Muscle layer of colon (tissue), 2 donors: ENCODE results near the gene IL16.

Experiments
- H3K27ac ChIP-seq: one replicate; pipeline ENCODE4 v1.7.0; 2013; ENCODE audit warnings: low read depth, mild to moderate bottlenecking, low read length, moderate library complexity
- H3K27me3 ChIP-seq, 2 donors: one replicate each; pipeline ENCODE4 v1.7.0; 2013; ENCODE audit warnings: low read length in 2 of 2, mild to moderate bottlenecking in 2 of 2; ENCODE audit not compliant: insufficient read depth in 2 of 2, control insufficient read depth in 1 of 2
- H3K36me3 ChIP-seq: one replicate; pipeline ENCODE4 v1.7.0; 2013; ENCODE audit warnings: mild to moderate bottlenecking, low read length; ENCODE audit not compliant: insufficient read depth
- H3K4me1 ChIP-seq: one replicate; pipeline ENCODE4 v1.7.0; 2013; ENCODE audit warnings: mild to moderate bottlenecking, low read length; ENCODE audit not compliant: insufficient read depth
- H3K4me3 ChIP-seq, 2 donors: one replicate each; pipeline ENCODE4 v1.7.0; 2013; ENCODE audit warnings: low read length in 2 of 2, low read depth in 1 of 2, mild to moderate bottlenecking in 1 of 2, moderate library complexity in 1 of 2
- H3K9ac ChIP-seq: one replicate; pipeline ENCODE4 v1.7.0; 2013; ENCODE audit warnings: low read length
- H3K9me3 ChIP-seq: one replicate; pipeline ENCODE4 v1.7.0; 2013; ENCODE audit warnings: mild to moderate bottlenecking, low read length
- donor health status: abdominal sarcoma.
- donor health status: Adenocarcinoma of cecum.

Gene IL16

DNA sequence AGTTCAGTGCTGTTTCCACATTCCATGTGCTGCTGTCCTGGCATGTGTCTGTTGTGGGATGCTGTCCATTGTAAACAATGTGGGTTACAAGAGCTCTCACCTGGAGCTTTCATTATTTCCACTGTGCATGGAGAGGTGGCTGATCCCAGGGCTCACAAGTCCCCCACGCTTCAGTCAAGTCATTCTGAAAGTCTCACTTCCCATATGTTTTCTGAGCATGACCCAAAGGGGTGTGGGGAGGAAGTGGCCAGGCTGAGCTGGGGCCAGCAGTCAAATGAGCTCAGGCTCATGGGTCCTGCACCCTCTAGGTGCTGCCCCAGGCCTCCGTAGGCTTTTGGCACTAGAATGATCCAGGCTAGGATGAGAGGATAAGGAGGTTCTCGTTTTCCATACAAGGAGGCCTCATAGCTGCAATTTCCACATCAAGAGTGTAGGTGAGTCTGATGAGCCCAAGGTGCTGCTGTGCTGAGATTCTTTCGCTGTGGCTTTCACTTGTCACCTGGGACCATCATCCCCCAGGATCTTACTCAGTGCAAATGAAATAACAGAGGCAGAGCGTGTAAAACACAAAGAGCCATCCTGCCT lies 105.2 kb downstream of the IL16 start:
- no peak overlapping the region for H3K4me3 ChIP-seq
- H3K9ac ChIP-seq: no peak overlapping the region
- no peak overlapping the region for H3K27ac ChIP-seq
- H3K4me1 ChIP-seq: peaks cover 7% of the 10 kb centered on the region
- peaks cover 12% of the 10 kb centered on the region for H3K36me3 ChIP-seq
- no peaks in the 10 kb centered on the region for H3K9me3 ChIP-seq
- no peaks in the 10 kb centered on the region for H3K27me3 ChIP-seq

DNA sequence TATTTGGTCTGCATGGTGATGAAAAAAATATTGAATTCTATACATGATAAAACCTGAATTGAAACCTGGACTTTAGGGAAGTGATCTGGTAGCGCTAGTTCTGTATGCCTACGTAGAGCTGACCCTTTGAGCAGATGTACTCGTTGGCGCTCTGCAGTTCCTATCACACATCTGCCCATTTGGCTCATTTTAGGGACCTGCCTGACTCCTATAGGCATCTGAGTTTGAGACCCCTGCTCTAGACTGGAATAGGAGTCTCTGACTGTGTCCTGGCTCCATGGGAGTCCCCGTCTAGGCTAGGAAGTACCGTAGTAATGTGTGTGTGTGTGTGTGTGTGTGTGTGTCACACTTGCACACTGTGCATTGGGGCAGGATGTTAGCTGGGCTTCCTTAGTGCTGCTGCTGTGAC lies 106.0 kb downstream of the IL16 start:
- H3K36me3 ChIP-seq: peaks cover 16% of the 10 kb centered on the region
- no peaks in the 10 kb centered on the region for H3K27me3 ChIP-seq
- H3K27ac ChIP-seq: no peak overlapping the region
- H3K9me3 ChIP-seq: no peaks in the 10 kb centered on the region
- H3K4me1 ChIP-seq: peaks cover 7% of the 10 kb centered on the region
- no peak overlapping the region for H3K9ac ChIP-seq
- no peak overlapping the region for H3K4me3 ChIP-seq

DNA sequence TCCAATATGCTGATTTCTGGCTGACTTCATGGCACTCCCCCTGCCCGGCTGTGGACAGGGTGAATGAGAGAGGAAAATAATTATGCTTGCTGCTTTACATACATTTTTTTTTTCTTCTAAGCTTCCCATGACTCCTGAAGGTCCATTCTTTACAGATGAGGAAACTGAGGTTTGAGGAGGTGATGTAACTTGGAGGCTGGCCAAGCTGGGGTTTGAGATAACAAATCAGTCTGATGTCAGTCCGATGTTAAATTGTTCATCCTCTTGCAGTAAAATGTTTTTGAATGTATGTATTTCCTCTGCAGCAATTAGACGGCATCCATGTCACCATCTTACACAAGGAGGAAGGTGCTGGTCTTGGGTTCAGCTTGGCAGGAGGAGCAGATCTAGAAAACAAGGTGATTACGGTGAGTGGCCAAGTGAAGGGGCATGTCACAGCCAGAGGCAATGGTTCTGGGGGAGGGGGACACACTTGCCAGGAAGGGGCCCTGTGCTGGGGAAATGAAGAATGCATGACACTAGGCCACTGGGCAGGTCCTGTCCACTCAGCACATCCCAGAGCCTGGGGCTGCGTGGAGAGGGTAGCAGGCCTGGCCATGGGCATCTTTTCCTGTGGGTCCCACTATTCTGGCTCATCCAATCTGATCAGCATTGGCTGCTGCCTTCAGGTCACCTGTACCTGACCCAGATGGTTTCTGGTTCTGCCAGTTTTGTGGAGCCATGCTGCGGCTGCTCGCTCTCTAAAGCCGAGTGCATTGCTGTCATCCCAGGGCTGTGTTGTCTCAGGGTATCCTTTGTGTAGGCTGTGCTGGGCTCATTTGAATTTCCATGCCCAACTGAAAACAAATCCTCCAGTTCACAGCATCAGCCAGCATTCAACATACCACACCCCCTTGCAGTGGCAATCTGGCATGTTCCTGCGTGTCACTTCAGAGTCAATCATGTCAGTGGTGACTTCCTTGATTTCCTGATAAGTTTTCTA lies 106.9 kb downstream of the IL16 start:
- H3K4me3 ChIP-seq: no peak overlapping the region
- H3K9me3 ChIP-seq: no peaks in the 10 kb centered on the region
- H3K36me3 ChIP-seq: peaks cover 18% of the 10 kb centered on the region
- H3K27ac ChIP-seq: peak overlapping the region; percentile 7
- peaks cover 7% of the 10 kb centered on the region for H3K4me1 ChIP-seq
- no peaks in the 10 kb centered on the region for H3K27me3 ChIP-seq
- no peak overlapping the region for H3K9ac ChIP-seq

DNA sequence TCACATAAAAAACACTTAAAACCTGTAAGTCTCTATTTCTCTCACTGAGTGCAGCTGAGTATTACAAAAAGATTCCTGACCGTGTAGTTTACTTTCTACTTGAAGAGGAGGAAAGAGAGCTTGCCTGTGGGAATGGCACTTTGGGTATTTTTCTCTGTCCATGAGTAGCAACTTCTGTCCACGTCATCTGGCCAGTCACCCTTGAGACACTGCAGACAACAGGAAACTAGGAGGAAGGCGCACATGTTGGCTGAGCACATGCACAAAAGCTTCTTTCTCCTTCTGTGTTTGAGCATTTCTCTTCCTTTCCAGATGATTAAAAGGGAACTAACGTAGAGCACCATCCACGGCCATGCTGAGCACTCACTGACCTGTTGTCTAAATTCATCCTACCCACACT lies 107.5 kb downstream of the IL16 start:
- H3K27ac ChIP-seq: no peak overlapping the region
- H3K9ac ChIP-seq: no peak overlapping the region
- peaks cover 7% of the 10 kb centered on the region for H3K4me1 ChIP-seq
- no peak overlapping the region for H3K4me3 ChIP-seq
- no peaks in the 10 kb centered on the region for H3K9me3 ChIP-seq
- H3K36me3 ChIP-seq: peaks cover 19% of the 10 kb centered on the region
- H3K27me3 ChIP-seq: no peaks in the 10 kb centered on the region

DNA sequence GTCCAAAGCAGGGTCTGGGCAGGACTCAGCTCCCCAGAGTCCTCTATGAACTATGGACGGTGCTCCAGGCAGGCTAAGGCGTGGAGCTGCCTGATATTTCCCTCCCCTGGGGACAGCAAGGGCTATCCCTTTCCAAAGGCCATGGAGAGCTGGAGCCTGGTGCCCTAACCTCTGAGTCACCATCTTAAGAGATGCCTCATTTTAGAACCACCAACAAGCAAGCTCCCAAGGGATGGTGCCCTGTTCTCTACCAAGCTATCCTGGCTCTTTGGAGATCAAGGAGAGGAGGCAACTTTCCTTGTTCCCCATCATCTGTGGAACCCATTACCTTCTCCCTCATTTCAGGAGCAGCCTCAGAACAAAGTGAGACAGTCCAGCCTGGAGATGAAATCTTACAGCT lies 111.6 kb downstream of the IL16 start:
- Histone ChIP-seq H3K27ac (no peak overlapping the region), H3K4me3 (no peak overlapping the region), H3K9me3 (no peaks in the 10 kb centered on the region), H3K4me1 (peaks cover 17% of the 10 kb centered on the region), H3K36me3 (peaks cover 24% of the 10 kb centered on the region), H3K9ac (no peak overlapping the region), H3K27me3 (no peaks in the 10 kb centered on the region)

DNA sequence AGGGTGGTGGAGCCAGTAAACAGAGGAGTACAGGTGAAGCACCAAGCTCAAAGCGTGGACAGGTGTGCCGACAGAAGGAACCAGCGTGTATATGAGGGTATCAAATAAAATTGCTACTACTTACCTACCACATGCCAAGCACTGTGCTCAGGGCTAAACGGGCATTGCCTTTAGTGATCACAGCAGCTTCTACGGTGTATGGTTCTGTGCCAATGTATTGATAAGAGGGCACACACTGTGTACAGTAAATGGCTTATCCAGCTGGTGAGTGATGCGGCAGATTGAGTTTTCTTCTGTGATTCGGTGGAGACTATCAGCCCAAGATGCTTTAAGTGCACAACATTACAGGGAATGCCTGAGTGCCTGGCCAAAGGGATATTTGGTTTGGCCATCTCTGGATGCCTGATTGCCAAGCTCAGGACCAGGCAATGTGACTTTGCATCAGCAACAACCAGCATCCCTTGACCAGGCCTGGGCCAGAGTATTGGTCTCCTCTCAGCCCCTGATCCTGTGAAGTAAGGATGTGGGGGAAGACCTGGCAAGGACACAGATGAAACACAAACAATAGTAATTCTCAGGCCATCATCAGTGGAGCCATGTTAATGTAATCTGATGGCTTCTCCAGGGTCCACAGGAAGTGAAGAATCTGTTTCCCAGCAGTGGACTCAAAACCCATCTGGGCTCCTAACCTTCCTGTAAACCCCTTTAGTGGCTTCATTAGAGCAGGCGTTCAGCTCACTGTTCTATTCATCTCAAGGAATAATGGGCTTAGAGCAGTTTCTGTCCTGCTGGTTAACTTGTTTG lies 113.2 kb downstream of the IL16 start:
- H3K27me3 ChIP-seq: no peaks in the 10 kb centered on the region
- H3K9me3 ChIP-seq: no peaks in the 10 kb centered on the region
- peaks cover 10% of the 10 kb centered on the region for H3K4me1 ChIP-seq
- H3K9ac ChIP-seq: no peak overlapping the region
- no peak overlapping the region for H3K4me3 ChIP-seq
- H3K27ac ChIP-seq: no peak overlapping the region
- H3K36me3 ChIP-seq: peaks cover 13% of the 10 kb centered on the region

DNA sequence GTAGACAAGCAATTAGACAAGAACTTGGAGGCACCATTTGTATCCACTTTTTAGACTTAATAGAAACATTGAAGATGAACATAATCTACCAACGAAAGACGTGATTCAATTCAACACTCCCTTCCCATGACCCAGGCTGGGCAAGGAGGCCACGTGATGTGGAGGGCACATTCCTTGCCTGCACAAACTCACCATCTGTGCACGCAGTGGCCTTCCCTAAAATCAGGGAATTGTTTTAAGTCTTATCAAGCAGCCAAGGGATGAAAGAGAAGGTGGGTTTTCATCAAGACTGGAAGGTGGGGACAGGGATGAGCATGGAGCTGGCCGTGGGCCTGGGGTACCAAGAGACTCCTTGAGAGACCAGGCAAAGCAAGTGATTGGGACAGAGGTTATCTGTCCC lies 113.8 kb downstream of the IL16 start:
- Histone ChIP-seq H3K9ac (no peak overlapping the region), H3K27ac (no peak overlapping the region), H3K4me1 (peaks cover 10% of the 10 kb centered on the region), H3K27me3 (no peaks in the 10 kb centered on the region), H3K4me3 (no peak overlapping the region), H3K36me3 (peaks cover 13% of the 10 kb centered on the region), H3K9me3 (no peaks in the 10 kb centered on the region)

DNA sequence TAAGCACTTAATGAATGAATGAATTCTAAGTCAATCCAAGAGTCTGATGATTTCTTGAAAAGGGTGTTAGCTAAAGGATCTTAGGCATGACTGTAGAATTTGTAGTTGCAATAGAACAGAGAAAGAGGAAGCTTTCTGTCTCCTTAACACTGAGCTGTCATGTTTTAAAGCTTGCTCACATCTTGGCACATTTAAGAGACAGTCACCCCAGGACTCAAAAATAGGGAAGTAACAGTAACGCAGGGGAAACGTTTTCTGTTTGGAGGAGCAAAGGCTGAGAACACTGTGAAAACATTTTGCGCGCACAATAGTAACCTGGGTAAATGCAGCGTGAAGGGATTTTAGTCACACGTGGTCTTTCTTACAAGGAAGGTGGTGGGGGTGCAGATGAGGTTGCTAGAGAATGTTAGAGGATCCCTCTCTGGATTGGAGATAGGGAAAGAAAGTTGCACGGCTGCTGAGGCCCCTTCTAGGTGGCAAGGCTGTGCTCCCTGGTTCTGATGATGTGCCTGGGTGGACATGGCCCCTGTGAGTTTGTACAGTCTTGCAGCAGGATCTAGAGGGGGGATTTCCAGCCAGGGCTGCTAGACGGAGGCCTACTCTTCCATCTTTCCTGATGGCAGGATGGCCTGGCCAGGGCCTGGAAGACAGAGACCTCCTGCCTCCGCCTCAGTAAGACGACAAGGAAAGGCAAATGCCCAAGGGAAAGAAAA lies 115.2 kb downstream of the IL16 start:
- Histone ChIP-seq H3K27ac (peak overlapping the region; percentile 37), H3K27me3 (no peaks in the 10 kb centered on the region), H3K4me1 (peaks cover 10% of the 10 kb centered on the region), H3K4me3 (no peak overlapping the region), H3K9me3 (no peaks in the 10 kb centered on the region), H3K36me3 (peaks cover 18% of the 10 kb centered on the region), H3K9ac (no peak overlapping the region)

DNA sequence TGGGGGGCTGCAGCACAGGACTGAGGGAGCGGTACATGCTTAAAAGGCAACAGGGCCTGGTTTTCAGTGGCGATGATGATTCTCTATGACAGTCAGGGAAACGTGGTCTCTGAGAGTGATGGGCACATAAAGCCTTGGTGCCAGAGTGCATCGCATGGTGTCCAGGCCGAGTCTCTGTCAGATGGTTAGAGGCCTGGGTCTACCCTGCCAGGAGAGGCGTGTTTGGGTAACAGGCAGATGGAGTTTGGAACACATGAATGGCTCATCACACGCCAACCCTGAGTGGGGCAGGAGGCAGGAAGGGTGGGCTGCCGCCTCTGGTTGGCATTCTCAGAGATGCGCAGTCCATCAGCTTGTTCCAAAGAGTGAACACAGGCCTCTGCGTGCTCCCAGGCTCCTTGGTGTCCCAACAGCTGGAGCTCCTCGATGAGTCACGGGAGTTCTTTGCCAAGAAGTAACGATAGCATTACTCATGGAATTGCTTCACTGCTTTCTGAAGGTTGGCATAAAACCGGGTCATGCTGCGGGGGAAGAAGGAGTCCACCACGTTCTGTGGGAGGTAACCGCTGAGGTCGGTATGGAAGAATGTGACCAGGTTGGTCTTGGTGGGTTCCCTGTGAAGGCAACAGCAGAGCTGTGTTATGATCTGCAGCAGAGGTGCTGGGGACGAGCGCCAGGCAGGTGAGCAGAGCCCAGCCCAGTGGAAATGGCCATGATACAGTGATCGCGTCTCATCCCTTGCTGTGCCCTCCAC lies 116.3 kb downstream of the IL16 start:
- Histone ChIP-seq H3K4me3 (no peak overlapping the region), H3K27me3 (no peaks in the 10 kb centered on the region), H3K9ac (no peak overlapping the region), H3K9me3 (no peaks in the 10 kb centered on the region), H3K4me1 (peaks cover 10% of the 10 kb centered on the region), H3K27ac (no peak overlapping the region), H3K36me3 (peaks cover 15% of the 10 kb centered on the region)

DNA sequence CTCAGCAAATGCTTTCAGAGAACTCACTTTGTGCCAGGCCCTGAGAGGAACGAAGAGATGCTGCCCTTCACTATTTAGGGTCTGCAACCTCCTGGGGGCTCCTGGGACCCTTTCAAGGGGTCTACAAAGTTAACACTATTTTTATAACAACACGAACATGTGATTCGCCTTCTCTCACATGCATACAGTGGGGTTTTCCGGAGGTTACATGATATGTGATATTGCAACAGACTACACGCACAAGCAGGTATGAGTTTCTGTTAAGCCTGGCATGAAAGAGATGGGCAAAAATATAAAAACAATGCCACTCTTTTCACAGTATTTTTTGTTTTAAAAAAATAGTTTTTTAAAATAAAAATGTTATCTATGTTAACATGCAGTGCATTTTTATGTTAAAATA lies 117.0 kb downstream of the IL16 start:
- Histone ChIP-seq H3K4me1 (peaks cover 10% of the 10 kb centered on the region), H3K9ac (no peak overlapping the region), H3K27me3 (no peaks in the 10 kb centered on the region), H3K9me3 (no peaks in the 10 kb centered on the region), H3K4me3 (no peak overlapping the region), H3K36me3 (peaks cover 17% of the 10 kb centered on the region), H3K27ac (no peak overlapping the region)
